ENCODE data around the gene UBN1. TPM values are rescaled to one million over a fixed set of nuclear protein-coding genes. Genes with fewer than 3 reads are reported as not detected.
"Not testable (repeated sequence)": the region's sequence is repeated elsewhere in the genome, so short reads cannot be mapped to it uniquely, and the experiment has no call there.

UBN1 gene
- total and polyA plus RNA-seq, 5 experiments from 2014 or later: 10.9 to 40.9 (median 18.4) TPM

GRCh38 chr16:4922721-4923342 lies 75.6 kb downstream of the UBN1 start:
- Mint-ChIP-seq H3K9me3 (peaks cover 0 to 22% (median 6%) of the 10 kb centered on the region in 9 donors), H3K27ac (no peak overlapping the region), H3K36me3 (peaks cover 2 to 11% (median 5%) of the 10 kb centered on the region in 3 donors), H3K4me3 (no peak overlapping the region), H3K27me3 (peaks cover 0 to 7% (median 4%) of the 10 kb centered on the region in 5 donors), H3K4me1 (no peaks in the 10 kb centered on the region)
- POLR2A ChIA-PET: interaction anchor here (0.6 kb wide), 1 partner anchor 90 kb away, joined by 4 read pairs; no protein-coding TSS in a partner anchor
- DNase-seq (no peak), ATAC-seq (no peak)

- H3K4me1 Mint-ChIP-seq: no peaks in the 10 kb centered on the region
- no peak overlapping the region for H3K27ac Mint-ChIP-seq
- POLR2A ChIA-PET: no interaction called here
- peaks cover 0 to 22% (median 6%) of the 10 kb centered on the region in 9 donors for H3K9me3 Mint-ChIP-seq
- no peak for ATAC-seq
- H3K4me3 Mint-ChIP-seq: no peak overlapping the region
- DNase-seq: no peak
- H3K27me3 Mint-ChIP-seq: peaks cover 0 to 7% (median 4%) of the 10 kb centered on the region in 5 donors
- peaks cover 2 to 11% (median 5%) of the 10 kb centered on the region in 3 donors for H3K36me3 Mint-ChIP-seq
Observed at GRCh38 chr16:4923853-4924252, 76.6 kb downstream of the UBN1 start.

GRCh38 chr16:4924593-4925292 lies 77.5 kb downstream of the UBN1 start:
- DNase-seq (no peak), ATAC-seq (no peak)
- no peak overlapping the region for H3K4me3 Mint-ChIP-seq
- POLR2A ChIA-PET: no interaction called here
- peaks cover 0 to 3% (median 0%) of the 10 kb centered on the region in 4 donors for H3K4me1 Mint-ChIP-seq
- H3K27ac Mint-ChIP-seq: no peak overlapping the region
- peaks cover 2 to 11% (median 5%) of the 10 kb centered on the region in 3 donors for H3K36me3 Mint-ChIP-seq
- H3K27me3 Mint-ChIP-seq: peaks cover 0 to 7% (median 4%) of the 10 kb centered on the region in 5 donors
- H3K9me3 Mint-ChIP-seq: peaks cover 0 to 27% (median 9%) of the 10 kb centered on the region in 9 donors

- H3K4me1 Mint-ChIP-seq: peaks cover 0 to 3% (median 0%) of the 10 kb centered on the region in 4 donors
- POLR2A ChIA-PET: no interaction called here
- H3K36me3 Mint-ChIP-seq: peaks cover 2 to 11% (median 5%) of the 10 kb centered on the region in 3 donors
- peaks cover 0 to 7% (median 4%) of the 10 kb centered on the region in 5 donors for H3K27me3 Mint-ChIP-seq
- no peak for ATAC-seq
- H3K27ac Mint-ChIP-seq: no peak overlapping the region
- H3K4me3 Mint-ChIP-seq: no peak overlapping the region
- no peak for DNase-seq
- peaks cover 0 to 27% (median 9%) of the 10 kb centered on the region in 9 donors for H3K9me3 Mint-ChIP-seq
Observed at GRCh38 chr16:4925293-4925607, 78.0 kb downstream of the UBN1 start.

- DNase-seq: no peak
- POLR2A ChIA-PET: no interaction called here
- no peak for ATAC-seq
- Mint-ChIP-seq H3K4me3 (no peak overlapping the region), H3K27me3 (peaks cover 2 to 8% (median 6%) of the 10 kb centered on the region in 5 donors), H3K27ac (no peak overlapping the region), H3K9me3 (peaks cover 0 to 27% (median 9%) of the 10 kb centered on the region in 9 donors), H3K36me3 (peaks cover 2 to 11% (median 5%) of the 10 kb centered on the region in 3 donors), H3K4me1 (peaks cover 0 to 3% (median 0%) of the 10 kb centered on the region in 4 donors)
Observed at GRCh38 chr16:4925791-4926190, 78.5 kb downstream of the UBN1 start.

GRCh38 chr16:4926928-4927327 lies 79.6 kb downstream of the UBN1 start:
- H3K27me3 Mint-ChIP-seq: peaks cover 2 to 9% (median 6%) of the 10 kb centered on the region in 5 donors
- no peak overlapping the region for H3K27ac Mint-ChIP-seq
- peaks cover 0 to 3% (median 0%) of the 10 kb centered on the region in 4 donors for H3K4me1 Mint-ChIP-seq
- ATAC-seq: no peak
- H3K9me3 Mint-ChIP-seq: peaks cover 0 to 27% (median 9%) of the 10 kb centered on the region in 9 donors
- no peak for DNase-seq
- H3K4me3 Mint-ChIP-seq: no peak overlapping the region
- peaks cover 2 to 11% (median 5%) of the 10 kb centered on the region in 3 donors for H3K36me3 Mint-ChIP-seq
- POLR2A ChIA-PET: no interaction called here

- Mint-ChIP-seq H3K9me3 (peaks cover 0 to 27% (median 9%) of the 10 kb centered on the region in 9 donors), H3K36me3 (peaks cover 2 to 11% (median 5%) of the 10 kb centered on the region in 3 donors), H3K4me3 (no peak overlapping the region), H3K4me1 (peaks cover 0 to 3% (median 0%) of the 10 kb centered on the region in 4 donors), H3K27me3 (peaks cover 2 to 9% (median 5%) of the 10 kb centered on the region in 5 donors), H3K27ac (no peak overlapping the region)
- POLR2A ChIA-PET: interaction anchor here (1.2 kb wide), 1 partner anchor 10 kb away, joined by 3 read pairs; no protein-coding TSS in a partner anchor
- DNase-seq (no peak), ATAC-seq (no peak)
Observed at GRCh38 chr16:4927661-4928060, 80.4 kb downstream of the UBN1 start.

- POLR2A ChIA-PET: interaction anchor here (0.7 to 1.2 kb wide), 2 partner anchors 11 to 1659 kb away, joined by 3 to 6 read pairs; no protein-coding TSS in a partner anchor
- H3K4me1 Mint-ChIP-seq: peaks cover 0 to 3% (median 0%) of the 10 kb centered on the region in 4 donors
- H3K27ac Mint-ChIP-seq: no peak overlapping the region
- ATAC-seq (no peak), DNase-seq (no peak)
- H3K9me3 Mint-ChIP-seq: peaks cover 0 to 27% (median 9%) of the 10 kb centered on the region in 9 donors
- no peak overlapping the region for H3K4me3 Mint-ChIP-seq
- H3K27me3 Mint-ChIP-seq: peaks cover under 1 to 10% (median 2%) of the 10 kb centered on the region in 5 donors
- H3K36me3 Mint-ChIP-seq: peaks cover 2 to 11% (median 5%) of the 10 kb centered on the region in 3 donors
Observed at GRCh38 chr16:4928227-4928626, 80.9 kb downstream of the UBN1 start.

- DNase-seq, POLR2A ChIA-PET, ATAC-seq, H3K4me1 Mint-ChIP-seq, H3K4me3 Mint-ChIP-seq: not testable (repeated sequence)
- H3K9me3 Mint-ChIP-seq: peaks cover 0 to 27% (median 9%) of the 10 kb centered on the region in 9 donors
- H3K36me3 Mint-ChIP-seq: peaks cover 2 to 11% (median 5%) of the 10 kb centered on the region in 3 donors
- peak overlapping the region in 1 of 10 donors; percentile 27 for H3K27ac Mint-ChIP-seq
- H3K27me3 Mint-ChIP-seq: peaks cover 2 to 24% (median 9%) of the 10 kb centered on the region in 5 donors
Observed at GRCh38 chr16:4929619-4930018, 82.3 kb downstream of the UBN1 start.

- Mint-ChIP-seq H3K36me3 (peaks cover 2 to 7% (median 5%) of the 10 kb centered on the region in 3 donors), H3K9me3 (peaks cover 0 to 18% (median 9%) of the 10 kb centered on the region in 9 donors), H3K4me1 (peaks cover 1 to 3% (median 2%) of the 10 kb centered on the region in 4 donors), H3K27me3 (peaks cover 4 to 36% (median 14%) of the 10 kb centered on the region in 5 donors), H3K27ac (no peak overlapping the region), H3K4me3 (no peak overlapping the region)
- ATAC-seq (no peak), DNase-seq (no peak)
- POLR2A ChIA-PET: no interaction called here
Observed at GRCh38 chr16:4931381-4931780, 84.1 kb downstream of the UBN1 start.
